ENCODE results near the gene ARSJ. TPM values are rescaled to one million over a fixed set of nuclear protein-coding genes. Genes with fewer than 3 reads are reported as not detected.

ARSJ gene
- total RNA-seq, 5 donors from 2014 or later (not counting 1 experiment from before 2014, with no cell fraction given): 0.16 to 0.26 (median 0.20) TPM; not detected in 2

DNA sequence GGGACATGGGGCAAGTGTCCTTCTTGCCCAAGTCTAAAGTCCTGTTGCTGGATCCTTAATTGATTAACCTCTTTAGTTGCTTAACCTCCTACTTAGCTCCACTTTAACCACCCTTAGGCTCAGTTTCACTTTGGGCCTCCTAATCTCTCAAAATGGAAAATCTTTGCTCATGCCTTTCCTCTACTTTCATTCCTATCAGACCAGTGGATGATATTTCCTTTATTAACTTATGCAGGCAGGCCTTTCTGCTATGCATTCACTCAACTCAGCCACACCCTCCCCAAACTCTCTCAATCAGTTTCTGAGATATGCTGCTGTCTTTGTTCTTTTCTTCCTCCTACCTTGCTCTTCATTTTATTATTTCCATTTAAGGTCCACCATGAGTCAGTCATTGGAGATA, 14.4 kb upstream of the ARSJ start:
- Histone ChIP-seq H3K9me3 (no peaks in the 10 kb centered on the region), H3K36me3 (ENCODE audit: control insufficient read depth in 2 of 2, extremely low read depth in 1 of 2, insufficient read depth in 1 of 2, low read length in 1 of 2) (no peaks in the 10 kb centered on the region), H3K4me1 (ENCODE audit: control insufficient read depth in 1 of 2, extremely low read depth in 1 of 2, insufficient read depth in 2 of 2, low read length in 2 of 2) (no peaks in the 10 kb centered on the region), H3K27me3 (replicated peaks in 1 of 2; ENCODE audit: control insufficient read depth in 2 of 2, extremely low read depth in 1 of 2, insufficient read depth in 2 of 2, low read length in 1 of 2) (no peaks in the 10 kb centered on the region), H3K27ac (ENCODE audit: low read length) (no peak overlapping the region), H3K4me3 (ENCODE audit: control insufficient read depth in 1 of 2, extremely low read depth in 1 of 2, low read length in 1 of 2) (no peak overlapping the region)
- POLR2A ChIA-PET: no interaction called here
- DNase-seq (no peak), ATAC-seq (replicated peaks in 1 of 4) (no peak)
- Mint-ChIP-seq H3K27ac (no peak overlapping the region), H3K36me3 (peaks cover 2% of the 10 kb centered on the region), H3K27me3 (peaks cover 0 to under 1% of the 10 kb centered on the region in 2 donors), H3K9me3 (peaks cover 0 to 2% (median 2%) of the 10 kb centered on the region in 3 donors), H3K4me1 (peaks cover 0 to 2% (median 0%) of the 10 kb centered on the region in 3 donors), H3K4me3 (no peak overlapping the region)
- CTCF ChIA-PET: no interaction called here

DNA sequence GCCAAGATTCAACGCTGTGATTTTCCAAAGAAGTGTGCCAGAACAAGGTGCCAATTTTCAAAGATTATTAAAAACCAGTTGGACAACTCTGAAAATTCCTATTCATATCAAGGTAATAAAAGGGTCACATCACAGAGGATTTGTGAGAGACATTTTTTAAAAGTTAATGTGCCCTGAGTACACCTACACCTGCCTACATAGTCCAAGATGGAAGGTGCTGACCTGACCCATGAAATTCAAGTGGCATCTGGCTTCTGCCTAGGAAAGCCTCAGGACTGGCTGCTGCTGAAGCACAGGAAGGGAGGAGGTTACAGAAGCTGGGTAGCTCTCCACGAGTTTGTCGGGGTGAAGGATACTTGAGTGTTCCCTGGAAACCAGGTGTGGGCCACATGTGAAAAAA, 11.4 kb upstream of the ARSJ start:
- DNase-seq (no peak), ATAC-seq (replicated peaks in 1 of 4) (no peak)
- POLR2A ChIA-PET: no interaction called here
- H3K4me3 ChIP-seq (ENCODE audit: control insufficient read depth in 1 of 2, extremely low read depth in 1 of 2, low read length in 1 of 2): no peak overlapping the region
- Mint-ChIP-seq H3K4me3 (no peak overlapping the region), H3K4me1 (no peaks in the 10 kb centered on the region), H3K27ac (no peak overlapping the region), H3K27me3 (peaks cover 0 to 5% of the 10 kb centered on the region in 2 donors), H3K36me3 (peaks cover 9% of the 10 kb centered on the region), H3K9me3 (peaks cover 0 to 5% (median 4%) of the 10 kb centered on the region in 3 donors)
- WGBS (ENCODE audit: insufficient coverage): no CpG with 5 or more reads among the region's 3 CpGs
- no peaks in the 10 kb centered on the region for H3K9me3 ChIP-seq
- no peaks in the 10 kb centered on the region for H3K36me3 ChIP-seq (ENCODE audit: control insufficient read depth in 2 of 2, extremely low read depth in 1 of 2, insufficient read depth in 1 of 2, low read length in 1 of 2)
- H3K27ac ChIP-seq (ENCODE audit: low read length): no peak overlapping the region
- CTCF ChIA-PET: no interaction called here
- H3K4me1 ChIP-seq (ENCODE audit: control insufficient read depth in 1 of 2, extremely low read depth in 1 of 2, insufficient read depth in 2 of 2, low read length in 2 of 2): no peaks in the 10 kb centered on the region
- peaks cover 0 to 2% of the 10 kb centered on the region in 2 experiments for H3K27me3 ChIP-seq (replicated peaks in 1 of 2; ENCODE audit: control insufficient read depth in 2 of 2, extremely low read depth in 1 of 2, insufficient read depth in 2 of 2, low read length in 1 of 2)

DNA sequence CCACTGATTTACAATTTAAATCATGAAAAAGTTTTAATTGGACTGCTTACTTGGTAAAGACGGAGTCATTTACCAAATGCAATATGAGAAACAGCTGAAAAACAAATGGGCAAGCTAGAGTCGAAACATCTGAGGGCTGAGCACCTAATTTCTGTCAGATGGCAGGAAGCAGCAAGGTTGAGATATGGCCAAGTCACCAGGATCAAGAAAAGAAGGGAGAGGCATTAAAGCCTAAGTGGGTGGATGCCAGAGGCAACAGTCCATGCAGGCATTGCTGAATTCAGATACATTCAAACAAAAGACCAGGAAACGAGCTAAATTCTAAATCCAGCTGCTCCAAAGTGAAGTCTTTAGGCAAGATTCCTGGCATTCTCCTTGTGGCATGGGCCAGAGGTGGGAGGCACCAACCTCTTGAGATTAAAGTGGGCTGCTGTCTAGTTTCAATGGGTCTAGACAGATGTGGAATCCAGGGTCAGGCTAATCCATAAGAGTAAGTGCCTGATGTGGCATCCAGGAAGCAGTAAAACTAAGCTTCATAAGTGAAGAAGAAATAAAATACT, 8.0 kb upstream of the ARSJ start:
- Mint-ChIP-seq H3K9me3 (peaks cover 0 to 11% (median 4%) of the 10 kb centered on the region in 3 donors), H3K27ac (no peak overlapping the region), H3K4me1 (no peaks in the 10 kb centered on the region), H3K4me3 (no peak overlapping the region), H3K36me3 (peaks cover 12% of the 10 kb centered on the region), H3K27me3 (peaks cover 8 to 11% of the 10 kb centered on the region in 2 donors)
- no peaks in the 10 kb centered on the region for H3K9me3 ChIP-seq
- H3K27ac ChIP-seq (ENCODE audit: low read length): no peak overlapping the region
- no peaks in the 10 kb centered on the region for H3K36me3 ChIP-seq (ENCODE audit: control insufficient read depth in 2 of 2, extremely low read depth in 1 of 2, insufficient read depth in 1 of 2, low read length in 1 of 2)
- DNase-seq (no peak), ATAC-seq (replicated peaks in 1 of 4) (no peak)
- WGBS (ENCODE audit: insufficient coverage): 90% methylated on average over 2 of the region's 3 CpGs
- no peaks in the 10 kb centered on the region for H3K4me1 ChIP-seq (ENCODE audit: control insufficient read depth in 1 of 2, extremely low read depth in 1 of 2, insufficient read depth in 2 of 2, low read length in 2 of 2)
- CTCF ChIA-PET: no interaction called here
- H3K4me3 ChIP-seq (ENCODE audit: control insufficient read depth in 1 of 2, extremely low read depth in 1 of 2, low read length in 1 of 2): no peak overlapping the region
- H3K27me3 ChIP-seq (replicated peaks in 1 of 2; ENCODE audit: control insufficient read depth in 2 of 2, extremely low read depth in 1 of 2, insufficient read depth in 2 of 2, low read length in 1 of 2): peaks cover 0 to 5% of the 10 kb centered on the region in 2 experiments
- POLR2A ChIA-PET: no interaction called here

DNA sequence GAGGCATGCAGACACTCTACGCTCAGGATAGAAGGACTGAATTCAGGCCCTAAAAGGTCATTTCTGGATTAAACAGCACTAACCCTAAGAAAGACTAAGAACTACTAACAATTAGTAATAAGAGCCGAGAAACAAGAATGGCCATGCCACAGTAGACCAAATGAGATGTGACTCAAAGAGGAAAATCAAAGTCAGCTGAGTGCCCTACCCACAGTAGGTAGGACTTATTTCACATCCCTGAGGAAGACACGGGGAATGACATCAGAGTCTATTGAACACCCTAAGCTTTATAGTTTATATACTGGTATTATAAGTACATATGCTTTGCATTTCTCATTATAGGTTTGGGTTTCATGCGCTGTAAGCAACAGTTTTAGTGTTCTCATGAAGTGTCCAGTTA, 2.7 kb upstream of the ARSJ start:
- WGBS (ENCODE audit: insufficient coverage): 100% methylated on average over 1 of the region's 4 CpGs
- Mint-ChIP-seq H3K4me1 (peaks cover 20 to 24% (median 23%) of the 10 kb centered on the region in 3 donors), H3K9me3 (peaks cover 0 to 6% (median 0%) of the 10 kb centered on the region in 3 donors), H3K36me3 (peaks cover 3% of the 10 kb centered on the region), H3K27ac (no peak overlapping the region), H3K4me3 (no peak overlapping the region), H3K27me3 (peaks cover 36 to 38% of the 10 kb centered on the region in 2 donors)
- no peak for DNase-seq
- Histone ChIP-seq H3K4me1 (ENCODE audit: control insufficient read depth in 1 of 2, extremely low read depth in 1 of 2, insufficient read depth in 2 of 2, low read length in 2 of 2) (peaks cover 5 to 15% of the 10 kb centered on the region in 2 experiments), H3K9me3 (no peaks in the 10 kb centered on the region), H3K36me3 (ENCODE audit: control insufficient read depth in 2 of 2, extremely low read depth in 1 of 2, insufficient read depth in 1 of 2, low read length in 1 of 2) (no peaks in the 10 kb centered on the region), H3K27ac (ENCODE audit: low read length) (no peak overlapping the region), H3K4me3 (ENCODE audit: control insufficient read depth in 1 of 2, extremely low read depth in 1 of 2, low read length in 1 of 2) (no peak overlapping the region), H3K27me3 (replicated peaks in 1 of 2; ENCODE audit: control insufficient read depth in 2 of 2, extremely low read depth in 1 of 2, insufficient read depth in 2 of 2, low read length in 1 of 2) (peaks cover 3 to 23% of the 10 kb centered on the region in 2 experiments)
- ChIA-PET CTCF (interaction anchor here in 1 of 2 donors (0.8 kb wide), 1 partner anchor 24 kb away, joined by 3 read pairs; no protein-coding TSS in a partner anchor), POLR2A (no interaction called here)
- no peak for ATAC-seq (replicated peaks in 1 of 4)

DNA sequence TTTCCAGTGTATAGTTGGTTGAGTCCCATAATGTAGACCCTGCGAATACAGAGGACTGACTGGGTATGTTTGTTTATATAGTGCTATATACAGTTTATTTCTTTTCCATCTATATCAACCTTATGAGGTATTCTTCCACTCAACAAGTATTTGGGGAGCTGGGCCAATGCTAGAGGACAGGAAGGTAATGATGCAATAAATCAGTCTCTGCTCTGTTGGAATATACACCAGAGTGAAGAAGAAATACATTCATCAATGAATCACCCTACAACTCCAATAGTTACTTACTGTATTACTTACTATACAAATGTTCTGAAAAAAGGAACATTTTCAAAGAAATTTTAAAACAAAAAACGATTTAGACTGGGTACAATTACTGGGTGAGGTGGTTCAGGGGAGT, 2.1 kb upstream of the ARSJ start:
- Mint-ChIP-seq H3K27ac (no peak overlapping the region), H3K9me3 (peaks cover 0 to 6% (median 0%) of the 10 kb centered on the region in 3 donors), H3K4me3 (no peak overlapping the region), H3K36me3 (peaks cover 3% of the 10 kb centered on the region), H3K27me3 (peaks cover 36 to 38% of the 10 kb centered on the region in 2 donors), H3K4me1 (peaks cover 20 to 29% (median 25%) of the 10 kb centered on the region in 3 donors)
- DNase-seq (no peak), ATAC-seq (replicated peaks in 1 of 4) (no peak)
- ChIA-PET POLR2A (no interaction called here), CTCF (interaction anchor here in 1 of 2 donors (0.8 kb wide), 1 partner anchor 24 kb away, joined by 3 read pairs; no protein-coding TSS in a partner anchor)
- H3K27me3 ChIP-seq (replicated peaks in 1 of 2; ENCODE audit: control insufficient read depth in 2 of 2, extremely low read depth in 1 of 2, insufficient read depth in 2 of 2, low read length in 1 of 2): peaks cover 3 to 21% of the 10 kb centered on the region in 2 experiments
- no peaks in the 10 kb centered on the region for H3K9me3 ChIP-seq
- H3K36me3 ChIP-seq (ENCODE audit: control insufficient read depth in 2 of 2, extremely low read depth in 1 of 2, insufficient read depth in 1 of 2, low read length in 1 of 2): no peaks in the 10 kb centered on the region
- WGBS (ENCODE audit: insufficient coverage): no CpG with 5 or more reads among the region's 2 CpGs
- no peak overlapping the region for H3K27ac ChIP-seq (ENCODE audit: low read length)
- no peak overlapping the region for H3K4me3 ChIP-seq (ENCODE audit: control insufficient read depth in 1 of 2, extremely low read depth in 1 of 2, low read length in 1 of 2)
- H3K4me1 ChIP-seq (ENCODE audit: control insufficient read depth in 1 of 2, extremely low read depth in 1 of 2, insufficient read depth in 2 of 2, low read length in 2 of 2): peaks cover 5 to 15% of the 10 kb centered on the region in 2 experiments

DNA sequence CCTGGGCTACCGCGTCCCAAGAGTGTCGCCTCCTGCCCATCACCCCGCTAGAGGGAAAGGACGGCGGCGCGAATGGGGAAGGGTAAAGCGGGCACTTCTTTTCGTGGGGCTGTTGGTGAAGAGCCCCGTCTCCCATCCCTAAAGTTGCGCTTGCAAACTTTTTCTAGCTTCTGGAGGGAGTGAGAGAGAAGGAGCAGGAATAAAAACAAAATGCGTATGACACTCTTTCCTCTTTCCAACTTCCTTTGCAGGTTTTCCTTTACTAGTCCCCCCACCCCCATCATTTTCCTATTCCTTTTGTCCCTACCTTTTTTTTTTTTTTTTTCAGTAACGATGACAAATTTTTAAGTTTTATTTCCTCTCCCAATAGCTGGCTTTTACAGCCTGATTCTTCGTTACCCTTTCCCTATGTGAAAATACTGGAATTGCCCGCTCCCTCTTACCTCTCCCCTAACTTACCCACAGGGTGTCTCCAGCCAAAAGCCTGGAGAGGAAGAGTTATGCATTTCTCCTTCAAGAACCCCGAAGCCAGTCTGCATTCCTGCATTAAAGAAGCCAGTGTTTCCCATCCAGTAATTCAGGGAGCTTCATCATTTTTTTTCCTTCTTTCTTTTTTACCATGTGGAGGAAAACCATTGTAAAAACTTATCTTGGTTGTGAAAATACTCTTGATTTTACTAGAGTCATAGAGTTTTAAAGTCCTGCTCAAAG, 613 bp upstream of the ARSJ start:
- ChIA-PET CTCF (interaction anchor here in 1 of 2 donors (0.9 kb wide), 1 partner anchor 42 kb away, joined by 3 read pairs; no protein-coding TSS in a partner anchor), POLR2A (interaction anchor here in 1 of 2 donors (0.6 kb wide), 1 partner anchor 135 kb away, joined by 4 read pairs; no protein-coding TSS in a partner anchor)
- H3K4me3 Mint-ChIP-seq: peak overlapping the region; percentile 75 to 81 (median 79)
- Histone ChIP-seq H3K27me3 (replicated peaks in 1 of 2; ENCODE audit: control insufficient read depth in 2 of 2, extremely low read depth in 1 of 2, insufficient read depth in 2 of 2, low read length in 1 of 2) (peaks cover 3 to 18% of the 10 kb centered on the region in 2 experiments), H3K4me1 (ENCODE audit: control insufficient read depth in 1 of 2, extremely low read depth in 1 of 2, insufficient read depth in 2 of 2, low read length in 2 of 2) (peaks cover 5 to 15% of the 10 kb centered on the region in 2 experiments), H3K4me3 (ENCODE audit: control insufficient read depth in 1 of 2, extremely low read depth in 1 of 2, low read length in 1 of 2) (peak overlapping the region; percentile 50 to 81), H3K9me3 (no peaks in the 10 kb centered on the region), H3K27ac (ENCODE audit: low read length) (no peak overlapping the region), H3K36me3 (ENCODE audit: control insufficient read depth in 2 of 2, extremely low read depth in 1 of 2, insufficient read depth in 1 of 2, low read length in 1 of 2) (no peaks in the 10 kb centered on the region)
- H3K36me3 Mint-ChIP-seq: peaks cover 3% of the 10 kb centered on the region
- DNase-seq: peak in 2 of 35 experiments; percentile 0 to 3
- H3K4me1 Mint-ChIP-seq: peaks cover 20 to 29% (median 25%) of the 10 kb centered on the region in 3 donors
- peaks cover 0 to 6% (median 0%) of the 10 kb centered on the region in 3 donors for H3K9me3 Mint-ChIP-seq
- no peak for ATAC-seq (replicated peaks in 1 of 4)
- peaks cover 36 to 38% of the 10 kb centered on the region in 2 donors for H3K27me3 Mint-ChIP-seq
- H3K27ac Mint-ChIP-seq: no peak overlapping the region
- WGBS (ENCODE audit: insufficient coverage): 5% methylated on average over 11 of the region's 17 CpGs

All from T-cell (primary cell).